ENCODE results near the gene MTIF2. TPM values are rescaled to one million over a fixed set of nuclear protein-coding genes. Genes with fewer than 3 reads are reported as not detected.
A peak's percentile ranks its signal among the peaks of the same experiment; 100 is the strongest.

The MTIF2 gene
- total and polyA plus RNA-seq, 9 of the 15 experiments (the other 6 are each of a cell fraction or from before 2014, with no cell fraction given) = 58.7 to 143 (median 105) TPM

GRCh38 chr2:55235724-55236538 lies 33.1 kb downstream of the MTIF2 start (continued):
- TF ChIP-seq CBFA2T2 (conservative IDR thresholded peaks at IDR 0.05) (0 out of 2 replicates have a peak, but pooled peaks have one; percentile 30), ZNF384 (IDR thresholded peaks at IDR 0.05; ENCODE audit: low read depth, low read length) (0 out of 2 replicates have a peak, but pooled peaks have one; percentile 28), KLF16 (IDR thresholded peaks at IDR 0.05) (no peak), ZNF121 (CRISPR knock-in tag; conservative IDR thresholded peaks at IDR 0.05) (peak; percentile 13; the same call in 1 of the 2 replicates)

GRCh38 chr2:55233658-55233940 lies 35.4 kb downstream of the MTIF2 start:
- peak overlapping the region; percentile 79 for H3K4me3 ChIP-seq
- ChIA-PET POLR2A (no interaction called here), CTCF (ENCODE audit: low intra/inter-chr PET ratio) (no interaction called here)
- 3% methylated on average over 7 of the region's 7 CpGs for WGBS (ENCODE audit: insufficient coverage, low coverage, missing lambda C conversion rate)
- DNase-seq (ENCODE audit: extremely low read depth in 1 of 4, low spot score in 3 of 4) (no peak), FAIRE-seq (no peak), ATAC-seq (no peak)
- H3K9ac ChIP-seq (ENCODE audit: insufficient read depth in 1 of 2, low read depth in 2 of 2, low read length in 2 of 2) = peak overlapping the region; percentile 99 to 100
- peaks cover 48% of the 10 kb centered on the region for H3K36me3 ChIP-seq (ENCODE audit: control insufficient read depth, insufficient read depth, low read length)
- no peaks in the 10 kb centered on the region for H3K9me3 ChIP-seq (replicated peaks; ENCODE audit: control insufficient read depth, insufficient read depth, low read depth, low read length)
- no peaks in the 10 kb centered on the region for H3K9me1 ChIP-seq (ENCODE audit: control insufficient read depth, insufficient read depth, low read length)
- no TSS peak for BruUV-seq (replicated peaks)
- peaks cover 62% of the 10 kb centered on the region for H3K79me2 ChIP-seq (ENCODE audit: control insufficient read depth, insufficient read depth, low read length)
- intact Hi-C loops (cut with micrococcal nuclease) (loop anchor here (2.0 to 5.0 kb wide), 3 partner anchors 181 to 383 kb away; partner anchors contain the start of genes CCDC88A, PPP4R3B and RTN4), in situ Hi-C loops (cut with MboI) (no loop called here)
- no peaks in the 10 kb centered on the region for H3K27me3 ChIP-seq (ENCODE audit: control insufficient read depth in 2 of 2, insufficient read depth in 2 of 2, low read length in 2 of 2)
- H4K20me1 ChIP-seq (replicated peaks; ENCODE audit: control insufficient read depth, insufficient read depth, low read length) = no peaks in the 10 kb centered on the region; the same call in 1 of the 2 replicates
- peaks cover 14 to 27% of the 10 kb centered on the region in 2 experiments; a peak in 4 of 5 replicates for H3K4me1 ChIP-seq (replicated peaks in 1 of 2; ENCODE audit: control insufficient read depth in 2 of 2, insufficient read depth in 2 of 2, low read length in 2 of 2)
- peak overlapping the region; percentile 96 for H3K4me2 ChIP-seq (ENCODE audit: insufficient read depth, low read length)
- TF ChIP-seq RBM22 (IDR thresholded peaks at IDR 0.05; ENCODE audit: low read depth, low read length, poor library complexity, severe bottlenecking) = no peak
- no peak for TF ChIP-seq HSF4 (CRISPR knock-in tag; IDR thresholded peaks at IDR 0.05; ENCODE audit: borderline replicate concordance)
- no peak for TF ChIP-seq HMG20A (CRISPR knock-in tag; conservative IDR thresholded peaks at IDR 0.05)
- TF ChIP-seq, protein P1, sequence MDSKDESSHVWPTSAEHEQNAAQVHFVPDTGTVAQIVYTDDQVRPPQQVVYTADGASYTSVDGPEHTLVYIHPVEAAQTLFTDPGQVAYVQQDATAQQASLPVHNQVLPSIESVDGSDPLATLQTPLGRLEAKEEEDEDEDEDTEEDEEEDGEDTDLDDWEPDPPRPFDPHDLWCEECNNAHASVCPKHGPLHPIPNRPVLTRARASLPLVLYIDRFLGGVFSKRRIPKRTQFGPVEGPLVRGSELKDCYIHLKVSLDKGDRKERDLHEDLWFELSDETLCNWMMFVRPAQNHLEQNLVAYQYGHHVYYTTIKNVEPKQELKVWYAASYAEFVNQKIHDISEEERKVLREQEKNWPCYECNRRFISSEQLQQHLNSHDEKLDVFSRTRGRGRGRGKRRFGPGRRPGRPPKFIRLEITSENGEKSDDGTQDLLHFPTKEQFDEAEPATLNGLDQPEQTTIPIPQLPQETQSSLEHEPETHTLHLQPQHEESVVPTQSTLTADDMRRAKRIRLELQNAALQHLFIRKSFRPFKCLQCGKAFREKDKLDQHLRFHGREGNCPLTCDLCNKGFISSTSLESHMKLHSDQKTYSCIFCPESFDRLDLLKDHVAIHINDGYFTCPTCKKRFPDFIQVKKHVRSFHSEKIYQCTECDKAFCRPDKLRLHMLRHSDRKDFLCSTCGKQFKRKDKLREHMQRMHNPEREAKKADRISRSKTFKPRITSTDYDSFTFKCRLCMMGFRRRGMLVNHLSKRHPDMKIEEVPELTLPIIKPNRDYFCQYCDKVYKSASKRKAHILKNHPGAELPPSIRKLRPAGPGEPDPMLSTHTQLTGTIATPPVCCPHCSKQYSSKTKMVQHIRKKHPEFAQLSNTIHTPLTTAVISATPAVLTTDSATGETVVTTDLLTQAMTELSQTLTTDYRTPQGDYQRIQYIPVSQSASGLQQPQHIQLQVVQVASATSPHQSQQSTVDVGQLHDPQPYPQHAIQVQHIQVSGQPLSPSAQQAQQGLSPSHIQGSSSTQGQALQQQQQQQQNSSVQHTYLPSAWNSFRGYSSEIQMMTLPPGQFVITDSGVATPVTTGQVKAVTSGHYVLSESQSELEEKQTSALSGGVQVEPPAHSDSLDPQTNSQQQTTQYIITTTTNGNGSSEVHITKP (IDR thresholded peaks at IDR 0.05; ENCODE audit: partially characterized antibody) = no peak
- TF ChIP-seq TRIM24 (IDR thresholded peaks at IDR 0.05) = no peak
- TF ChIP-seq, protein P2, sequence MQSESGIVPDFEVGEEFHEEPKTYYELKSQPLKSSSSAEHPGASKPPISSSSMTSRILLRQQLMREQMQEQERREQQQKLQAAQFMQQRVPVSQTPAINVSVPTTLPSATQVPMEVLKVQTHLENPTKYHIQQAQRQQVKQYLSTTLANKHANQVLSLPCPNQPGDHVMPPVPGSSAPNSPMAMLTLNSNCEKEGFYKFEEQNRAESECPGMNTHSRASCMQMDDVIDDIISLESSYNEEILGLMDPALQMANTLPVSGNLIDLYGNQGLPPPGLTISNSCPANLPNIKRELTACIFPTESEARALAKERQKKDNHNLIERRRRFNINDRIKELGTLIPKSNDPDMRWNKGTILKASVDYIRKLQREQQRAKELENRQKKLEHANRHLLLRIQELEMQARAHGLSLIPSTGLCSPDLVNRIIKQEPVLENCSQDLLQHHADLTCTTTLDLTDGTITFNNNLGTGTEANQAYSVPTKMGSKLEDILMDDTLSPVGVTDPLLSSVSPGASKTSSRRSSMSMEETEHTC (IDR thresholded peaks at IDR 0.05) = no peak
- no peak for TF ChIP-seq CC2D1A (IDR thresholded peaks at IDR 0.05)
- no peak overlapping the region for H2AFZ ChIP-seq (ENCODE audit: low read depth, low read length)
- H3K27ac ChIP-seq (ENCODE audit: extremely low read depth, low read depth, low read length) = peak overlapping the region; percentile 99
